Germinal center (tissue), 1 donor: ENCODE results near the gene CYBRD1.
"Not testable (repeated sequence)": the region's sequence is repeated elsewhere in the genome, so short reads cannot be mapped to it uniquely, and the experiment has no call there.

Source experiments
- DNase-seq: peaks from one replicate; pipeline ENCODE4 v3.0.0; 2012; ENCODE audit warnings: mixed read lengths, low spot score

Gene CYBRD1

DNA sequence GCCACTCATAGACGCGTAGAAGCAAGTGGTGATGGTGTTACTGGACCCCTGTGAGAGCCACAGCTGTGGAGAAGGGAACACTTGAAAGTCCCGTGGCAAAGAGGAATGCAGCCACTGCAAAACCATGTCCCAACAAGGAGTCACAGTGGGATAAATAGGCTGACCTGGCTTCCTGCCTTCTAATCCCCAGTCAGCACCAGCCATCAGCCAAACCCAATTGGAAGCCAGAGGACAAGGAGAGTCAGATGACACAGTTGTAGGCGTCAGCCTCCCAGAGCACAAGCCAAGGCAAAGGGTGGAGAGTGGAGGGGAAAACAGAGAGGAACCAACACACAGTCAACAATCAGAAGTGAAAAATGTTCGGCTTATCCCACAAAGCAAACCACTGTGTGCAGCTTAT is 5.5 kb upstream of the CYBRD1 start:
- no peak for DNase-seq

DNA sequence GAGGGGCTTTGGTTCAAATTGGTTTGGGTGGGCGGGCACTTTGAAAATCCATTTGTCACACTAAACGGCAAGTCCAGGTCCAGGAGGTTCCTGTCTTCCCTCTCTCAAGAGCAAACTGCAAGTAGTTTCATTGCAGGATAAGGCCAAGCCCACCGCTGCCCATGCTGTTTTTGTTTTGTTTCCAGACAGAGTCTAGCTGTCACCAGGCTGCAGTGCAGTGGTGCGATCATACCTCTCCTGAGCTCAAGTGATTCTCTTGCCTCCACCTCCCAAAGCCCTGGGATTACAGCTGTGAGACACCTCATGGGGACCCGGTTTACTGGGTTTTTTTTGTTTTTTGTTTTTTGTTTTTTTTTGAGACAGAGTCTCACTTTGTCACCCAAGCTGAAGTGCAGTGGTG is 1.8 kb upstream of the CYBRD1 start:
- no peak for DNase-seq

GRCh38 chr2:171521361-171522051 is 768 bp upstream of the CYBRD1 start:
- no peak for DNase-seq

DNA sequence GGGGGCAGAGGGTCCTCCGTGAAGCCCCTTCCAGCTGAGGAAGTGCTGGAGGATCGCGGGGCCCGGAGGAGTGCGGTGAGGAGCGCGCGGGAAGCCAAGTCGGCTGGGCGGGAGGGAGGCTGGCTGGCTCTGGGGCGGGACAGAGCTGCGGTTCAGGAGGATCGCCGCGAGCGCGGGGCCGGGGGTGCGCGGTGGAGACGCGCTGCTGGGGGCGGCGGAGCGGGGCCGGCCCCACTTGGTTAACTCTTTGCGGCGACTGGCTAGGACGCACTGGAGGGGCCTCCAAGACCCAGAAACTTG is 464 bp downstream of the CYBRD1 start:
- peak; percentile 24 for DNase-seq

DNA sequence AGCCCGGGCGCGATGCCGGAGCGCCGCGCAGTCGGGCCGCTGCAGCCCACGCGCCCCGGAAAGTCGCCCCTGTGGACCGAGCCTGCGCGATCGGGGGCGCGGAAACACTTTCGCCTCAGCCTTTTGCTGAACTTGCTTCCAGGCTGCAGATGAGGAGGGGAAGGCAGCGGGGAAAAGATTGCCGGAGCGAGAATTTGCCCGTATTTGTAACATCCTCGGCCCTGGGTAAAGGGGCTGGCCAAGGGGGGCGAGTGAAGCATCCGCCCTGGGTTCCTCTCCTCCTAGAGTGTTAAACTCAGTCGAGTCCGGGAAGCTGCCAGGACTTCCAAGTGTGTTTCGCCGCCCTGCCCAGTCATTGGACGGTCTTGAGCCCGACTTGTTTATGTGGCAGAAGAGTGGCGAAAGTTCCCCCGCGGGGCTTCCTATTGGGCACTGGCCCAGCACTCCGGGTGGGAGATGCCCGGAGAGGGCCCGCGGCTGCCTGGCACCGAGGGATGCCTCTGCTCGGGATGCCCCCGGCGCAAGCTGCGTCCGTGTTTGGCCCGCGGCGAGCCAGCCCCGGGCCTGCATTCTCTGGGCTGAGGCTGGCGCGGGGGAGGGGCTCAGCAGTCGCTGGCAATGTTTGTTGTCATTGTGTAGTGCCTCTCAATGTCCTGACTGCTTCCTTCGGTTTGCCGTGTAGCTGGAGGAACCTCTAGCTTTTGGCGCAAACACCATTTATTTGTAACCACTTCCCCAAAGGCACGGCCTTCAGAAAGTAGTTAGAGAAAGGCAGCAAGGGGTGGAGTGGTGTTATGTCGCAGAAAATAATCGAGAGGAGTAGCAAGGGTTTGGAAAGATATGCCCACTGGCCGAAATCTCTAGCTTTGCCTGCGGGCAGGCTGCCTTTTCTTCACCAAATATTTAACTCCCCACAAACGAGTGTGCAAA is 1.1 kb downstream of the CYBRD1 start:
- peak; percentile 14 for DNase-seq

GRCh38 chr2:171524018-171524401 is 1.7 kb downstream of the CYBRD1 start:
- DNase-seq: no peak

DNA sequence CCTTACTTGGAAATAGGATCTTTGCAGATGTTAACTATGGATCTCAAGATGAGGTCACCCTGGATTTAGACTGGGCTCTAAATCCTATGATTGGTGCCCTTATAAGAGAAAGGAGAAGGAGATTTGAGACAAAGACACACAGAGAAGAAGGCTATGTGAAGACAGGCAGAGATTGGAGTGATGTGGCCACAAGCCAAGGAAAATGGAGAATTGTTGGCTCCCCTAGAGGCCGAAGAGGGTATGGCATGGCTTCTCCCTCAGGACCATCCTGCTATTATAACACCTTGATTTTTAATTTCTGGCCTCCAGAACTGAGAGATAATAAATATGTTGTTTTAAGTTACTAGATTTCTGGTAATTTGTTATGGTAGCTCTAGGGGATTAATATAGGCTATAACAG is 7.6 kb downstream of the CYBRD1 start:
- no peak for DNase-seq

GRCh38 chr2:171530378-171530777 is 8.1 kb downstream of the CYBRD1 start:
- no peak for DNase-seq

GRCh38 chr2:171530859-171531258 is 8.6 kb downstream of the CYBRD1 start:
- not testable (repeated sequence) for DNase-seq

- DNase-seq: no peak
Measured at GRCh38 chr2:171531291-171531690, 9.0 kb downstream of the CYBRD1 start.

- no peak for DNase-seq
Measured at GRCh38 chr2:171531836-171532450, 9.7 kb downstream of the CYBRD1 start.

DNA sequence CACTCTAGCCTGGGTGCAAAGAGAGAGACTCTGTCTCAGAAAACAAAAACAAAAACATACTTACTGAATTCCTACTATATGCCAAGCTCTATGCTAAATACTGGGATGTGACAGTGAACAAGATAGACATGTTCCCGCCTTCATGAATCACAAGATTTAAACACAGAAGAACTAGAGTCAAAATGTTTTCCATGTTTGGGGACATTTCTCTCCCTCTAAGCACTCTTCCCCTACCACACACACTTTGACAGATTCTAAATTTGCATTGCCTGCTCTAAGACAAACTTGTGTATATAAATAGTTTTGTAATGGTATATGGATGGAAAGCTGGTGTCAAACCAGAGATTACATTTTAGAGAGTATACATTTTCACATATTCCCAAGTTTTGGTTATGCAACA is 11.1 kb downstream of the CYBRD1 start:
- no peak for DNase-seq

DNA sequence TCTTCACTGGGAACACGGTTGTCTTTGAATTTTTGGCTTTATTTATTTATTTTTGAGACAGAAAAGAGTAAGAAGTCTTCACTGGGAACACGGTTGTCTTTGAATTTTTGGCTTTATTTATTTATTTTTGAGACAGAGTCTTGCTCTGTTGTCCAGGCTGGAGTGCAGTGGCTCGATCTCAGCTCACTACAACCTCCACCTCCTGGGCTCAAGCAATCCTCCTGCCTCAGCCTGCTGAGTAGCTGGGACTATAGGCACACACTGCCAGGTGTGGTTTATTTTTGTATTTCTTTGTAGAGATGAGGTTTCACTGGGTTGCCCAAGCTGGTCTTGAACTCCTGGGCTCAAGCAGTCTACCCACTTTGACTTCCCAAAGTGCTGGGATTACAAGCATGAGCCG is 13.3 kb downstream of the CYBRD1 start:
- DNase-seq: not testable (repeated sequence)

- DNase-seq: no peak
Measured at GRCh38 chr2:171540437-171540836, 18.2 kb downstream of the CYBRD1 start.

- no peak for DNase-seq
Measured at GRCh38 chr2:171541202-171541887, 19.1 kb downstream of the CYBRD1 start.

DNA sequence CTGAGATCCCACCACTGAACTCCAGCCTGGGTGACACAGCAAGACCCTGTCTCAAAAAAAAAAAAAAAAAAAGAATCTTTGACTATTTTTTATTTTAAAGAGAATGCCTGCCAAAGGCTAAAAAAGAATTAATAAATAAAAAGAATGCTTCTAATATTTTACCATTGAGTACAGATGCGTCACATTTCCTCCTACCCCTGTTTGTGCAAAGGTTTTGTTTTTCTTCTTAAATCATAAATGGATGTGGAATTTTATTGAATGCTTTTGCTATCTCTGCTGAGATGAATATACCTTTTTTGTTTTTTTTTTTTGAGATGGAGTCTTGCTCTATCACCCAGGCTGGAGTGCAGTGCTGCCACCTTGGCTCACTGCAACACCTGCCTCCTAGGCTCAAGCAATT is 22.8 kb downstream of the CYBRD1 start:
- DNase-seq: no peak

GRCh38 chr2:171547256-171547655 is 25.0 kb downstream of the CYBRD1 start:
- no peak for DNase-seq

DNA sequence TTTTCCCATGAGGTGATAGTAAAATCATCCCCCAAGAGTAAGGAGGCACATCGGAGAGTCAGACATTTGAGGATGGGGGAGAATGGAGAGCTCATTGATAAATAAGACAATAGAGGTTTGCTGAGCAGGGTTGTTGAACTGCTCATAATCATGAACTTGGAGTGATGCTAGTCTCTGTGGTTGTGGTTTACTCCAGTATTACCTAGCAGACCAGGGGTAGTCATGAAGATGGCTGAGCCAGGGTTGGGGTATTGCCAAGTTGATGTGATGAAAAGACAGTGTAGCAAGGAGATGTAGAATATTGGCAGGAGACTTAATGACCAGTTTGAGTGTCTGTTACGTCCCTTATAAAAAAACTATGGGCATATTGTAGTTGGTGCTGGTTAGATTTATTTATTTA is 25.4 kb downstream of the CYBRD1 start:
- DNase-seq: no peak

DNA sequence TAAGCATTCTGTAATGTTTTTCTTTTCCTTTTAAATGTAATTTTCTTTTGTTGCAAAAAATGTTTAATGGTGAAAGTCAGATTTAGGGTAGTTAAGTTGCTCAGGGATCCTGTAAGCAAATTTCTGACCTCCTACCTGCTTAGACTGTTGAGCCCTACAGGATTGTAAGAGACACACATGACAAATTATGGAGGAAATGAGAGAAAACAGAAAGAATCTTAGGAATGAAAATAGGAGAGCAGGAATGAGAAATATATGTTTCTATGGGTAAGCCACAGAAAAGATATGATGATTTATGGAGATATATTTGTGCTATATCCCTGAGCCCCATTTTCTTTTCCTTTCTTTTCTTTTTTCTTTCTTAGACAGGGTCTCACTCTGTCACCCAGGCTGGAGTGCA is 28.3 kb downstream of the CYBRD1 start:
- no peak for DNase-seq

- no peak for DNase-seq
Measured at GRCh38 chr2:171551836-171552235, 29.6 kb downstream of the CYBRD1 start.

GRCh38 chr2:171553236-171553635 is 31.0 kb downstream of the CYBRD1 start:
- DNase-seq: no peak

DNA sequence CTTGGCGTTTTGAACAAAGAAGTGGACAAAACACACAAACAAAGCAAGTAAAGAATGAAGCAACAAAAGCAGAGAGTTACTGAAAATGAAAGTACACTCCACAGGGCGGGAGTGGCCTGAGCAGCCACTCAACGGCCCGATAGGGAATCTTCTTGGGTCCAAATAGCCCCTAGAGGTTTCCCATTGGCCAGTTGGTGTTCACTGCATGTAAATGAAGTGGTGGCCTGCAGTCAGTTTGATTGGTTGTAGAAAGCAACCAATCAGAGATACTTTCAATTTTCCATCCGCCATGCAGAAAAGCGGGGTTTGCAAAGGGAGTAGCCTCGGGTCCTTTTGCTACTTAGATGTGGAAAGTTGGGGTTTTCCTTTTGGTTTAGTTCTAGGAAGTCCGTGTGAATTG is 31.6 kb downstream of the CYBRD1 start:
- DNase-seq: no peak
